Left lung (tissue), 10 donors: ENCODE results near the gene ZNF511. TPM values are rescaled to one million over a fixed set of nuclear protein-coding genes. Genes with fewer than 3 reads are reported as not detected.

Experiments used
- ATAC-seq: fragments of 200-7000 bp; cut with Tn5 transposase; one replicate; pipeline ENCODE4 v1.9.1; 2020; ENCODE audit warnings: moderate library complexity
- DNase-seq, 4 donors: peaks; one replicate each; pipeline ENCODE4 v3.0.0-alpha.2; 2013 to 2020
- H3K27ac ChIP-seq, 2 donors: fragments of 200-600 bp; sonication (generic) in 1 of 2; one replicate each; pipeline versions ENCODE4 v1.5.0 to v1.8.0; 2020 to 2021
- H3K27me3 ChIP-seq, 2 donors: fragments of 200-600 bp; sonication (generic) in 1 of 2; one replicate each; pipeline versions ENCODE4 v1.5.0 to v1.8.0; 2020 to 2021
- H3K36me3 ChIP-seq, 2 donors: fragments of 200-600 bp; sonication (generic) in 1 of 2; one replicate each; pipeline versions ENCODE4 v1.5.0 to v1.8.0; 2020 to 2021
- H3K4me1 ChIP-seq, 2 donors: fragments of 200-600 bp; one replicate each; pipeline ENCODE4 v1.8.0; 2021
- H3K4me3 ChIP-seq, 2 donors: fragments of 200-600 bp; sonication (generic) in 1 of 2; one replicate each; pipeline versions ENCODE4 v1.5.0 to v1.8.0; 2020 to 2021; ENCODE audit warnings: mild to moderate bottlenecking in 1 of 2
- H3K9me3 ChIP-seq, 2 donors: fragments of 200-600 bp; sonication (generic) in 1 of 2; one replicate each; pipeline versions ENCODE4 v1.5.0 to v1.8.0; 2020 to 2021
- CTCF ChIP-seq, 2 donors: fragments of 200-600 bp; sonication (generic) in 1 of 2; IDR thresholded peaks; one replicate each; pipeline versions ENCODE4 v1.5.0 to v1.8.0; 2021; ENCODE audit warnings: antibody characterized with exemption in 2 of 2
- intact Hi-C, 2 donors: fragments of 100-400 bp; cut with DNase I; formaldehyde crosslinking; loops; one replicate each; pipeline versions ENCODE4 v1.11.2 to v1.14.2; 2022
- polyA plus RNA-seq, 6 donors: library from polyadenylated mRNA; unstranded; fragments of 120-200 nt; gene quantifications; one replicate each; pipeline ENCODE4 v1.2.1, GENCODE V29; 2013; ENCODE audit not compliant: insufficient read length in 6 of 6
- total RNA-seq, 2 donors: library from RNA; stranded (reverse); fragmentation: NEBNext Ultra II Directional; extraction: Animal tissue kit (Norgen Biotek cat#: 25700); gene quantifications; one replicate each; pipeline ENCODE4 v1.2.1, GENCODE V29; 2021
- donor health status: DM: no; HTN: yes; CAD: no.
- donor health status: DM: no; HTN: no; CAD: no.

ZNF511 gene
- total and polyA plus RNA-seq, 8 donors: 34.3 to 48.5 (median 42.3) TPM

GRCh38 chr10:133302230-133302629 lies 6.5 kb upstream of the ZNF511 start:
- peaks cover 5 to 27% of the 10 kb centered on the region in 2 donors for H3K4me1 ChIP-seq
- intact Hi-C loops: no loop called here
- peak in 1 of 4 donors; percentile 59 for DNase-seq
- no peaks in the 10 kb centered on the region for H3K27me3 ChIP-seq
- no peaks in the 10 kb centered on the region for H3K9me3 ChIP-seq
- H3K36me3 ChIP-seq: peaks cover 0 to 56% of the 10 kb centered on the region in 2 donors
- H3K4me3 ChIP-seq: no peak overlapping the region
- H3K27ac ChIP-seq: no peak overlapping the region
- no peak for ATAC-seq
- TF ChIP-seq CTCF (IDR thresholded peaks at IDR 0.05): no peak

- H3K36me3 ChIP-seq: peaks cover 0 to 46% of the 10 kb centered on the region in 2 donors
- TF ChIP-seq CTCF (IDR thresholded peaks at IDR 0.05): no peak
- no peak overlapping the region for H3K27ac ChIP-seq
- DNase-seq: peak in 1 of 4 donors; percentile 73
- H3K27me3 ChIP-seq: no peaks in the 10 kb centered on the region
- peaks cover 12 to 36% of the 10 kb centered on the region in 2 donors for H3K4me1 ChIP-seq
- intact Hi-C loops: no loop called here
- no peak for ATAC-seq
- no peaks in the 10 kb centered on the region for H3K9me3 ChIP-seq
- no peak overlapping the region for H3K4me3 ChIP-seq
Observed at GRCh38 chr10:133303206-133303605, 5.5 kb upstream of the ZNF511 start.

GRCh38 chr10:133306097-133306476 lies 2.6 kb upstream of the ZNF511 start:
- no peaks in the 10 kb centered on the region for H3K27me3 ChIP-seq
- no peak for TF ChIP-seq CTCF (IDR thresholded peaks at IDR 0.05)
- H3K36me3 ChIP-seq: peaks cover 0 to 28% of the 10 kb centered on the region in 2 donors
- peak overlapping the region; percentile 64 to 79 for H3K27ac ChIP-seq
- no peaks in the 10 kb centered on the region for H3K9me3 ChIP-seq
- no peak overlapping the region for H3K4me3 ChIP-seq
- intact Hi-C loops: no loop called here
- peak in 1 of 4 donors; percentile 31 for DNase-seq
- H3K4me1 ChIP-seq: peaks cover 18 to 42% of the 10 kb centered on the region in 2 donors
- no peak for ATAC-seq

- intact Hi-C loops: no loop called here
- no peak for ATAC-seq
- no peaks in the 10 kb centered on the region for H3K27me3 ChIP-seq
- no peak for TF ChIP-seq CTCF (IDR thresholded peaks at IDR 0.05)
- H3K9me3 ChIP-seq: no peaks in the 10 kb centered on the region
- H3K36me3 ChIP-seq: peaks cover 0 to 26% of the 10 kb centered on the region in 2 donors
- no peak overlapping the region for H3K4me3 ChIP-seq
- H3K27ac ChIP-seq: no peak overlapping the region
- peaks cover 18 to 42% of the 10 kb centered on the region in 2 donors for H3K4me1 ChIP-seq
- DNase-seq: peak in 1 of 4 donors; percentile 37
Observed at GRCh38 chr10:133306941-133307379, 1.8 kb upstream of the ZNF511 start.

GRCh38 chr10:133307776-133308420 lies 816 bp upstream of the ZNF511 start:
- no peaks in the 10 kb centered on the region for H3K27me3 ChIP-seq
- DNase-seq: peak in 3 of 4 donors; percentile 86 to 89 (median 86)
- peak overlapping the region; percentile 97 for H3K27ac ChIP-seq
- peak; percentile 60 to 72 for TF ChIP-seq CTCF (IDR thresholded peaks at IDR 0.05)
- H3K4me3 ChIP-seq: peak overlapping the region; percentile 89 to 98
- no peaks in the 10 kb centered on the region for H3K9me3 ChIP-seq
- H3K36me3 ChIP-seq: peaks cover 0 to 27% of the 10 kb centered on the region in 2 donors
- peaks cover 18 to 42% of the 10 kb centered on the region in 2 donors for H3K4me1 ChIP-seq
- ATAC-seq: peak; percentile 62
- intact Hi-C loops: no loop called here
